Measurements from ENCODE around the gene STOX1. TPM values are rescaled to one million over a fixed set of nuclear protein-coding genes. Genes with fewer than 3 reads are reported as not detected.

STOX1 gene
- total and polyA plus RNA-seq, 2 of the 8 experiments (the other 6 are each of a cell fraction or from before 2014, with no cell fraction given), result 0.92 to 2.6 TPM

DNA sequence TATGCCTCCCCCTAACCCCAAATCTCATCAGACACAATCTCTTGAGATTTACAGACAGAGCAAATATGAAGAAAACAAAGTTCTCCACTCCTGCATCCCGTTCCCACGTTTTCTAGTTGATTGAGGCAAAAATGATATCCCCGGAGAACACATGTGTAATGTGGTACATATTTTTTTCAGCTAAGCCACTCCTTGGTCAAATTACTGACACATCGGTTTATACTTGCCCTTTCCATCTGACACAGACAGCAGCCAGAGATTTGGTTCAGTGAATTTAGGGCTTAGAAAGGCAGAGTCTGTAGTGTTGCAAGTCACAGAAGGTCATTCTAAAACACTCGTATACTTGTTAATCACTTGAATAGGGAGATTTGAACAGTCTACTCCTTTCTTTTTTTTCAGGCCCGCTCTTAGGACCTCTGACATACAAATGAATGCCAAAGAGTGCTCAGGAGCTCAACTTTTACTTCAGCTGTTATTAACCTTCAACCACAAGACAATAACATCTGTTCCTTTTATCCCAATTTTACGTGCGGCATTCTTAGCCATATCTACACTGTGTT is 71.9 kb downstream of the STOX1 start (continued):
- TF ChIP-seq, protein P1, sequence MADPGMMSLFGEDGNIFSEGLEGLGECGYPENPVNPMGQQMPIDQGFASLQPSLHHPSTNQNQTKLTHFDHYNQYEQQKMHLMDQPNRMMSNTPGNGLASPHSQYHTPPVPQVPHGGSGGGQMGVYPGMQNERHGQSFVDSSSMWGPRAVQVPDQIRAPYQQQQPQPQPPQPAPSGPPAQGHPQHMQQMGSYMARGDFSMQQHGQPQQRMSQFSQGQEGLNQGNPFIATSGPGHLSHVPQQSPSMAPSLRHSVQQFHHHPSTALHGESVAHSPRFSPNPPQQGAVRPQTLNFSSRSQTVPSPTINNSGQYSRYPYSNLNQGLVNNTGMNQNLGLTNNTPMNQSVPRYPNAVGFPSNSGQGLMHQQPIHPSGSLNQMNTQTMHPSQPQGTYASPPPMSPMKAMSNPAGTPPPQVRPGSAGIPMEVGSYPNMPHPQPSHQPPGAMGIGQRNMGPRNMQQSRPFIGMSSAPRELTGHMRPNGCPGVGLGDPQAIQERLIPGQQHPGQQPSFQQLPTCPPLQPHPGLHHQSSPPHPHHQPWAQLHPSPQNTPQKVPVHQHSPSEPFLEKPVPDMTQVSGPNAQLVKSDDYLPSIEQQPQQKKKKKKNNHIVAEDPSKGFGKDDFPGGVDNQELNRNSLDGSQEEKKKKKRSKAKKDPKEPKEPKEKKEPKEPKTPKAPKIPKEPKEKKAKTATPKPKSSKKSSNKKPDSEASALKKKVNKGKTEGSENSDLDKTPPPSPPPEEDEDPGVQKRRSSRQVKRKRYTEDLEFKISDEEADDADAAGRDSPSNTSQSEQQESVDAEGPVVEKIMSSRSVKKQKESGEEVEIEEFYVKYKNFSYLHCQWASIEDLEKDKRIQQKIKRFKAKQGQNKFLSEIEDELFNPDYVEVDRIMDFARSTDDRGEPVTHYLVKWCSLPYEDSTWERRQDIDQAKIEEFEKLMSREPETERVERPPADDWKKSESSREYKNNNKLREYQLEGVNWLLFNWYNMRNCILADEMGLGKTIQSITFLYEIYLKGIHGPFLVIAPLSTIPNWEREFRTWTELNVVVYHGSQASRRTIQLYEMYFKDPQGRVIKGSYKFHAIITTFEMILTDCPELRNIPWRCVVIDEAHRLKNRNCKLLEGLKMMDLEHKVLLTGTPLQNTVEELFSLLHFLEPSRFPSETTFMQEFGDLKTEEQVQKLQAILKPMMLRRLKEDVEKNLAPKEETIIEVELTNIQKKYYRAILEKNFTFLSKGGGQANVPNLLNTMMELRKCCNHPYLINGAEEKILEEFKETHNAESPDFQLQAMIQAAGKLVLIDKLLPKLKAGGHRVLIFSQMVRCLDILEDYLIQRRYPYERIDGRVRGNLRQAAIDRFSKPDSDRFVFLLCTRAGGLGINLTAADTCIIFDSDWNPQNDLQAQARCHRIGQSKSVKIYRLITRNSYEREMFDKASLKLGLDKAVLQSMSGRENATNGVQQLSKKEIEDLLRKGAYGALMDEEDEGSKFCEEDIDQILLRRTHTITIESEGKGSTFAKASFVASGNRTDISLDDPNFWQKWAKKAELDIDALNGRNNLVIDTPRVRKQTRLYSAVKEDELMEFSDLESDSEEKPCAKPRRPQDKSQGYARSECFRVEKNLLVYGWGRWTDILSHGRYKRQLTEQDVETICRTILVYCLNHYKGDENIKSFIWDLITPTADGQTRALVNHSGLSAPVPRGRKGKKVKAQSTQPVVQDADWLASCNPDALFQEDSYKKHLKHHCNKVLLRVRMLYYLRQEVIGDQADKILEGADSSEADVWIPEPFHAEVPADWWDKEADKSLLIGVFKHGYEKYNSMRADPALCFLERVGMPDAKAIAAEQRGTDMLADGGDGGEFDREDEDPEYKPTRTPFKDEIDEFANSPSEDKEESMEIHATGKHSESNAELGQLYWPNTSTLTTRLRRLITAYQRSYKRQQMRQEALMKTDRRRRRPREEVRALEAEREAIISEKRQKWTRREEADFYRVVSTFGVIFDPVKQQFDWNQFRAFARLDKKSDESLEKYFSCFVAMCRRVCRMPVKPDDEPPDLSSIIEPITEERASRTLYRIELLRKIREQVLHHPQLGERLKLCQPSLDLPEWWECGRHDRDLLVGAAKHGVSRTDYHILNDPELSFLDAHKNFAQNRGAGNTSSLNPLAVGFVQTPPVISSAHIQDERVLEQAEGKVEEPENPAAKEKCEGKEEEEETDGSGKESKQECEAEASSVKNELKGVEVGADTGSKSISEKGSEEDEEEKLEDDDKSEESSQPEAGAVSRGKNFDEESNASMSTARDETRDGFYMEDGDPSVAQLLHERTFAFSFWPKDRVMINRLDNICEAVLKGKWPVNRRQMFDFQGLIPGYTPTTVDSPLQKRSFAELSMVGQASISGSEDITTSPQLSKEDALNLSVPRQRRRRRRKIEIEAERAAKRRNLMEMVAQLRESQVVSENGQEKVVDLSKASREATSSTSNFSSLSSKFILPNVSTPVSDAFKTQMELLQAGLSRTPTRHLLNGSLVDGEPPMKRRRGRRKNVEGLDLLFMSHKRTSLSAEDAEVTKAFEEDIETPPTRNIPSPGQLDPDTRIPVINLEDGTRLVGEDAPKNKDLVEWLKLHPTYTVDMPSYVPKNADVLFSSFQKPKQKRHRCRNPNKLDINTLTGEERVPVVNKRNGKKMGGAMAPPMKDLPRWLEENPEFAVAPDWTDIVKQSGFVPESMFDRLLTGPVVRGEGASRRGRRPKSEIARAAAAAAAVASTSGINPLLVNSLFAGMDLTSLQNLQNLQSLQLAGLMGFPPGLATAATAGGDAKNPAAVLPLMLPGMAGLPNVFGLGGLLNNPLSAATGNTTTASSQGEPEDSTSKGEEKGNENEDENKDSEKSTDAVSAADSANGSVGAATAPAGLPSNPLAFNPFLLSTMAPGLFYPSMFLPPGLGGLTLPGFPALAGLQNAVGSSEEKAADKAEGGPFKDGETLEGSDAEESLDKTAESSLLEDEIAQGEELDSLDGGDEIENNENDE (IDR thresholded peaks at IDR 0.05; ENCODE audit: insufficient replicate concordance, low read length), result no peak

Data from H1 (cell line).